Activated T-helper 9 cell treated with anti-CD3 and anti-CD28 coated beads, Interleukin-2, amount 50 U/mL, for 16 hours (primary cell): ENCODE data around the gene SBNO2.

Experiments
- DNase-seq: peaks from one replicate; pipeline ENCODE4 v3.0.0-alpha.2; 2020; ENCODE audit warnings: low read depth

Gene SBNO2

GRCh38 chr19:1167687-1168571, 6.1 kb downstream of the SBNO2 start:
- no peak for DNase-seq

DNA sequence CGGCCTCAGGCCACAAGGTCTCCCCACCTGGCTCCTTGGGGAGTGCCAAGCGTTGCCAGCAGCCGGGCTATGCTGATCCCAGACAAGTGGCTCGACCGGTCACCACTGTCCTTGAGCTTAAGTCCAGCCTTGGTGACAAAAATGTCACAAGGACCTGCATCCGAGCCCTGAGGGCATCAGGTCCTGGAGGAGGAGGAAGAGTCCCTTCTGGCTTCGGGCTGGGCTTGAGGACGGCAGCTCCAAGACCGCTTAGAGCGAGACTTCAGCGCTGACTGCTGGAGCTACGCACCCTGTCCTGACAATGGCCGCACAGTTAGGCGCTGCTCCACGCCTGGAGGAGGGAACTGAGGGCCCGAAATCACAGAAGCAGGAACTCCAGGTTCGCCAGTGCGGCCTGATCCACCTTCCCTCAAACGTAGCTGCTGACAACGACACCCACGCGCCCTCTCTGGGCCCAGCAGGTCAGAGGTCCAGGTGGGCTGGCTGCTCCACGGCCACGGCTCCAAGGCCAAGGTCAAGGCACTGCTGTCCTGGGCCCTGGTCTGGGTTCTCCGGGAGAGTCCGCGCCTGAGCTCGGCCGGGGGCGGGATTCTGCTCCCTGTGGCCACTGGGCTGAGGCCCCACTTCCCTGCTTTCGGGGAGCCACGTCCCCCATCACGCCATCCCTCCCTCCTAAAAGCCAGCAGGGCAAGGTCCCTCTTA, 7.0 kb downstream of the SBNO2 start:
- no peak for DNase-seq

- no peak for DNase-seq
These were observed 9.2 kb downstream of the SBNO2 start for GRCh38 chr19:1164684-1165531.

DNA sequence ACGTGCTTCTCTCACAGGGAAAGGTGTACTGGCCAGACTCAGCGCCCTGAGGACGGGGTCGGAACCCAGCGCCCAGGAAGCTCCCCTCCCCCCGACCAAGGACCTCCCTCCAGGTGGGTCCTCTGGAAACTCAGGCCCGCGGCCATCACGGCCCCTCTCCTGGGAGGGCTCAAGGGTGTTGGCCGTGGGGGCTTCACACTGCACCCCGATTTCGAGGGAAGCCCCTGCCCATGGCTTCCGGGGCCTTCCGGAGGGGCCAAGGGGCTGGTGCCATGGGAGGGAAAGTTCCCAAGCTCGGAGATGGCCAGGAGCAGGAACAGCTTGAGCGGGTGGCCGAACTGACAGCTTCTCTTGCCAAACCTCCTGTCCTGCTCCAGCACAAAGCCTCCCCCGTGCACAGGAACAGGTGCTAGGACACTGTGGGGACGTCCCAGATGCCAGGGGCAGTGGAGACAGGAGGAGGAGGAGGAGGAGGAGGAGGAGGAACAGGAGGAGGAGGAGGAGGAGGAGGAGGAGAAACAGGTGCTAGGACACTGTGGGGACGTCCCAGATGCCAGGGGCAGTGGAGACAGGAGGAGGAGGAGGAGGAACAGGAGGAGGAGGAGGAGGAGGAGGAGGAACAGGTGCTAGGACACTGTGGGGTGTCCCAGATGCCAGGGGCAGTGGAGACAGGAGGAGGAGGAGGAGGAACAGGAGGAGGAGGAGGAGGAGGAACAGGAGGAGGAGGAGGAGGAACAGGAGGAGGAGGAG, 10.0 kb downstream of the SBNO2 start:
- DNase-seq: no peak

DNA sequence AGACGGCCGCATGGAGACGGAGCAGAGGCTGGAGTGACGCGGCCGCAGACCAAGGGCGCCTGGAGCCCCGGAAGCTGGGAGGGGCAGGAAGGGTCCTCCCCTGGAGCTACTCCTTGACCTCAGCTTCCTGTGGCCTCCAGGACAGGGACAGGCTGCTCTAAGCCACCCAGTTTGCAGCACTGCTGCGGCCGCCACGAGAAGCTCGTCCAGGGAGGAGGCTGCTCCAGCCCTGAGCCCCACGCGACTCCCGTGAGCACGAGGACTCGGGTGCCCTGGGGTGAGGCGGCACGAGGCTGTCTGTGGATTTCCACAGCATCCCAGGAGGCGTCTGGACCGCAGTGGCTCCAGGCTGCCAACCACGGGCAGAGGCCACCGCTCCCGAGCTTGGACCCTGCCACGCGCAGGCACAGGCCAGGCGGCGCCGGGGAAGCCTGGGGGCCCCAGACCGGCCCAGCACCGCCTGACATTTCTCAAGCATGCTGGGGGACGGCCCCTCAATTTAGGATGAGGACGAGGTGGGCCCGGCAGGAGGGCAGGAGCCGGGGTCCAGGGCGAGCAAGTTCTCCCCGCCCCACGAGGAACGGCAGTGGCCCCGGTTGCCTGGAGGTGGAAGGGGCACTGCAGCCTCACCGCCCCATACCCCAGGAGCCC, 10.7 kb downstream of the SBNO2 start:
- no peak for DNase-seq

- no peak for DNase-seq
These were observed 11.4 kb downstream of the SBNO2 start for GRCh38 chr19:1162404-1163282.

GRCh38 chr19:1161716-1162115, 12.4 kb downstream of the SBNO2 start:
- no peak for DNase-seq

GRCh38 chr19:1159864-1160595, 14.0 kb downstream of the SBNO2 start:
- DNase-seq: no peak

GRCh38 chr19:1158885-1159448, 15.1 kb downstream of the SBNO2 start:
- no peak for DNase-seq

DNA sequence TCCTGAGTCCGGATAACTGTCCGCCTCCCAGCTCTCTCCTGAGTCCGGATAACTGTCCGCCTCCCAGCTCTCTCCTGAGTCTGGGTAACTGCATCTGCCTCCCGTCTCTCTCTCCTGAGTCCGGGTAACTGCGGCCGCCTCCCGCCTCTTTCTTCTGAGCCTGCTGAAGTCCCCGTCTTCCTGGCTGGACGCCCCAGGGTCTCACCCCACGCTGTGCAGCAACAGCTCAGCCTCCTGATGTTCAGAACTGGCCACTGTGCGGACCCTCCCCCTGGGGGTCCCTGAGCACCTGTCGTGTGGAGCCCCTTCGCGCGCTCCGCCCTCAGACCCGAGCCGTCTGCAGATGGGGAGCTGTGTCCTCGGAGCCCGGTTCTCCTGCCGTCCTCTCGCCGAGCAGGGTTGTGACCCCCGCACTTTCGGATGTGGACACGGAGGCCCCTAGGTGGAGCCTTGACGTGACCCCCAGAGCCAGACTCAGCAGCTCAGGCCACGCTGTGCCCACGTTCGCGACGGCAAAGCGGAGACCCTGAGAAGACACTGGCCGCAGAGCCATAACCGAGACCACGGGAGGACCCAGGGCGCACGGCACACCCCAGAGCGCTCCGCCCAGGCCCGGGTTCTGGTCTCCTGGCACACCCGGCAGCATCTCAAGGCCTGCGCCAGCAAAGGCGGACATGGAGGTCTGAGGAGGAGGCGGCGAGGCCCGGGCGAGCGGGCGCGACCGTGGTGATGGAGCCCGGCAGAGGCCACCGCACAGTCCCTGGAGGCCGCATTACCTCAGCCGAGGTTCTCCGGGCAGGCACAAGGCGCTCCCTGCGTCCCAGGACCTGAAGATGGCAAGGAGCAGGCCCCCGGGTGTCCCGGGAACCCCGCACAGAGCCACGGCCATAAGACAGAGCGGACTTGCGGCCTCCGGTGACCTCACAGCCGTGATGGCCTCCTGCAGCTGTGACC, 15.9 kb downstream of the SBNO2 start:
- no peak for DNase-seq

GRCh38 chr19:1156830-1157615, 17.0 kb downstream of the SBNO2 start:
- DNase-seq: no peak

DNA sequence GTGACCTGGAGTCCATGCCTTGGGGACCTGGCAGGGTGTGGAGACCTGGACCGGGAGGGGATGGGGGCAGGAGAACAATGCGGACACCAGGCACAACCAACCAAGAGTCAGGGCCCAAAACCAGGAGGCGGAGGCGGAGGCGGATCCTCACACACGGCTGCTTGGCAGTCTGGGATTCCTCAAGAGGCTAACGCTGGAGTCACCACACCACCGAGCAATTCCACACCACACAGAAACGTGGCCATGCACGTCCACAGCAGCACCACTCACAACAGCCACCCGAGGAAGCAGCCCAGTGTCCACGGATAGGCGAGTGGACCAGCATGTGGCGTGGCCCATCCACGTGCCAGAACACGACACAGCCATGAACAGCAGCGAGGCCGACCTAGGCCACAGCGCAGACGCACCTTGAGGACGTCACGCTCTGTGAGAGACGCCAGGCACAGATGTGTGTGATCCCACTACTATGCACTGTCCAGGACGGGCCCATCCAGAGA, 17.7 kb downstream of the SBNO2 start:
- no peak for DNase-seq

- no peak for DNase-seq
These were observed 18.4 kb downstream of the SBNO2 start for GRCh38 chr19:1155352-1156304.

DNA sequence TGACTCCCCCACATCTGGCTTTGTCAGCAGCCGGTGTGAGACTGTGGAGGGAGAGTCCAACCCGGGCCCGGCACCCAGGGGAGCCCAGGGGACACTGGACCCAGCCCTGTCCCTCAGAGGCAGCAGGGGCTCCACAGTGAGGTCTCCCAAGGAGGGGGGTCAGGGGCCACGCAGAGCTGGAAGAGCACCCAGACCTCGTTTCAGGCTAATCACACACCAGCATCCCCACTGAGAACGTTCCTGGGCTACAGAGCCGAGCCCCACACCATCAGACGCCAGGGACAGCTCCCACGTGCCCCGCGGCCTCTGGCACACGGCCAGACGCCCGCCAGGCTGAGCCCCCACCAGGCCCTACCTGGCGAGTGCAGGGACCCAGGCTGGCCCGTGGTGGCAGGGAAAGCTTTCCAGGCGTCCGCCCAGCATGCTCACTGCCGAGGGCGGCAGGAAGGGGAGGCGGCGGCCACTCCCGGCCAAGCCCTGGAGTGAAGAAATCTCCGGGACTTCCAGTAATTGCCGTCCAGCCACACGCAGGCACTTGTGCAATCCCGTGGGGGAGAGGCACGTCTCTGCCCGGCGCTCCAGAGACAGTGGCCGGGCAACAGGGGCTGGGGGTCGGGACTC, 19.2 kb downstream of the SBNO2 start:
- no peak for DNase-seq
